Measurements from ENCODE around the gene PARP1. TPM values are rescaled to one million over a fixed set of nuclear protein-coding genes. Genes with fewer than 3 reads are reported as not detected.

The PARP1 gene
- total RNA-seq, 1 experiment from 2014 or later, result 263 TPM

DNA sequence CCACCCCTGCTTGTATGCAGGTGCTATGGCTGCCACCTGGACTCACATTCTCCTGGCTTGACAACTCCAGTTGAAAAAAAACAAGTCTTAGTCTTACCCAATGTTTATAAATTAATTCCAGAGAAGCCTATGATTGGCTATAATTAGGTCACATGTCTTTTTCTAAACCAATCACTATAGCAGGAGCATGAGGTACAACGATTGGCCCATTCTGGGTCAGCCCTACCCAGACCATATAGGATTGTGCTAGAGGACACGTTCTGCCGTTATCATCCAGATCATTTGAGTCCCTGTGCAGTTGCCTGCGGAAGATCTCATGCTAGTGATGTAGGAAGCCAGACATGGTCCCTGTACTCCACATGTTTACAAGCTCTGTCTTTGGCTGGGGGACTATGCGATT is 41.9 kb upstream of the PARP1 start:
- BruUV-seq (replicated peaks), result no TSS peak
- ChIA-PET POLR2A (ENCODE audit: low non-redundant PET) (no interaction called here), CTCF (no interaction called here)
- Histone ChIP-seq H3K27ac (ENCODE audit: low read depth, low read length, poor library complexity, severe bottlenecking) (no peak overlapping the region), H3K4me3 (ENCODE audit: low read depth, low read length, poor library complexity, severe bottlenecking) (no peak overlapping the region), H3K4me1 (ENCODE audit: insufficient read depth, low read length, poor library complexity, severe bottlenecking) (peaks cover 11% of the 10 kb centered on the region), H3K9me3 (ENCODE audit: low read depth, low read length, poor library complexity, severe bottlenecking) (no peaks in the 10 kb centered on the region), H3K36me3 (ENCODE audit: insufficient read depth, low read length, poor library complexity, severe bottlenecking) (no peaks in the 10 kb centered on the region), H3K27me3 (replicated peaks; ENCODE audit: insufficient read depth, low read depth, low read length, poor library complexity) (no peaks in the 10 kb centered on the region)
- intact Hi-C loops (cut with micrococcal nuclease; ENCODE audit: unreplicated experiment), result no loop called here
- no peak for DNase-seq (ENCODE audit: low spot score)
- TF ChIP-seq EZH2 (IDR thresholded peaks at IDR 0.05; ENCODE audit: borderline replicate concordance, low read depth, low read length, poor library complexity, severe bottlenecking) (no peak), CTCF (conservative IDR thresholded peaks at IDR 0.05; ENCODE audit: low read depth, low read length) (no peak)

- Histone ChIP-seq H3K27ac (ENCODE audit: low read depth, low read length, poor library complexity, severe bottlenecking) (no peak overlapping the region), H3K36me3 (ENCODE audit: insufficient read depth, low read length, poor library complexity, severe bottlenecking) (no peaks in the 10 kb centered on the region), H3K4me1 (ENCODE audit: insufficient read depth, low read length, poor library complexity, severe bottlenecking) (no peaks in the 10 kb centered on the region), H3K27me3 (replicated peaks; ENCODE audit: insufficient read depth, low read depth, low read length, poor library complexity) (no peaks in the 10 kb centered on the region), H3K4me3 (ENCODE audit: low read depth, low read length, poor library complexity, severe bottlenecking) (no peak overlapping the region), H3K9me3 (ENCODE audit: low read depth, low read length, poor library complexity, severe bottlenecking) (no peaks in the 10 kb centered on the region)
- no peak for DNase-seq (ENCODE audit: low spot score)
- ChIA-PET POLR2A (ENCODE audit: low non-redundant PET) (no interaction called here), CTCF (no interaction called here)
- BruUV-seq (replicated peaks), result no TSS peak
- TF ChIP-seq EZH2 (IDR thresholded peaks at IDR 0.05; ENCODE audit: borderline replicate concordance, low read depth, low read length, poor library complexity, severe bottlenecking), result no peak
- intact Hi-C loops (cut with micrococcal nuclease; ENCODE audit: unreplicated experiment), result no loop called here
Observed at GRCh38 chr1:226447932-226448665, 40.2 kb upstream of the PARP1 start.

DNA sequence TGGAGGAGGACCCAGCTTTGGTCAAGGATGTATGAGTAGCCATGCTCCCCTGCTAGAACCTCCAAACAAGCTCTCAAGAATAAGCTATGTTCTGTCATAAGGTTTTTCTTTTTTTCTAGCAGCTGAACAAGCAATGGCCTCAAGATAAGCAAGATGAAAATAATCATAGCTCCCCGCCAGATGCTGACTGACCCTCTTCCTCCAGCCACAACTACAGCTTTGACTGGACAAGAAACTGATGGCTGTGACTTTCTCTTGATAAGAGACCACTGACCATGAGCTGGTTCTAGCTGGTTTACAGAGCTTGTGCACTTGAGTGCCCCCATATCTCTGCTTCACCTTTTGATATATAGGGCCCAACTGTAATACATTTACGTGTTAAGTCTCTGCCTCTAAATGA is 38.2 kb upstream of the PARP1 start:
- Histone ChIP-seq H3K4me3 (ENCODE audit: low read depth, low read length, poor library complexity, severe bottlenecking) (no peak overlapping the region), H3K27me3 (replicated peaks; ENCODE audit: insufficient read depth, low read depth, low read length, poor library complexity) (no peaks in the 10 kb centered on the region), H3K9me3 (ENCODE audit: low read depth, low read length, poor library complexity, severe bottlenecking) (no peaks in the 10 kb centered on the region), H3K27ac (ENCODE audit: low read depth, low read length, poor library complexity, severe bottlenecking) (no peak overlapping the region), H3K36me3 (ENCODE audit: insufficient read depth, low read length, poor library complexity, severe bottlenecking) (no peaks in the 10 kb centered on the region), H3K4me1 (ENCODE audit: insufficient read depth, low read length, poor library complexity, severe bottlenecking) (no peaks in the 10 kb centered on the region)
- DNase-seq (ENCODE audit: low spot score), result no peak
- TF ChIP-seq EZH2 (IDR thresholded peaks at IDR 0.05; ENCODE audit: borderline replicate concordance, low read depth, low read length, poor library complexity, severe bottlenecking) (no peak), CTCF (conservative IDR thresholded peaks at IDR 0.05; ENCODE audit: low read depth, low read length) (no peak)
- ChIA-PET CTCF (no interaction called here), POLR2A (ENCODE audit: low non-redundant PET) (no interaction called here)
- no TSS peak for BruUV-seq (replicated peaks)
- intact Hi-C loops (cut with micrococcal nuclease; ENCODE audit: unreplicated experiment), result no loop called here

GRCh38 chr1:226444901-226445300 is 37.0 kb upstream of the PARP1 start:
- no peak overlapping the region for H3K27ac ChIP-seq (ENCODE audit: low read depth, low read length, poor library complexity, severe bottlenecking)
- no peak overlapping the region for H3K4me3 ChIP-seq (ENCODE audit: low read depth, low read length, poor library complexity, severe bottlenecking)
- CTCF ChIA-PET, result no interaction called here
- H3K4me1 ChIP-seq (ENCODE audit: insufficient read depth, low read length, poor library complexity, severe bottlenecking), result no peaks in the 10 kb centered on the region
- no peaks in the 10 kb centered on the region for H3K9me3 ChIP-seq (ENCODE audit: low read depth, low read length, poor library complexity, severe bottlenecking)
- no peak for TF ChIP-seq CTCF (conservative IDR thresholded peaks at IDR 0.05; ENCODE audit: low read depth, low read length)
- no peak for TF ChIP-seq EZH2 (IDR thresholded peaks at IDR 0.05; ENCODE audit: borderline replicate concordance, low read depth, low read length, poor library complexity, severe bottlenecking)
- intact Hi-C loops (cut with micrococcal nuclease; ENCODE audit: unreplicated experiment), result no loop called here
- no TSS peak for BruUV-seq (replicated peaks)
- POLR2A ChIA-PET (ENCODE audit: low non-redundant PET), result no interaction called here
- no peaks in the 10 kb centered on the region for H3K27me3 ChIP-seq (replicated peaks; ENCODE audit: insufficient read depth, low read depth, low read length, poor library complexity)
- no peak for DNase-seq (ENCODE audit: low spot score)
- no peaks in the 10 kb centered on the region for H3K36me3 ChIP-seq (ENCODE audit: insufficient read depth, low read length, poor library complexity, severe bottlenecking)

Measured in A673 (cell line).